Left ventricle myocardium inferior (tissue), 1 donor: ENCODE data around the gene MTG2. TPM values are rescaled to one million over a fixed set of nuclear protein-coding genes. Genes with fewer than 3 reads are reported as not detected.

Experiments
- DNase-seq: peaks from one replicate; pipeline ENCODE4 v3.0.0-alpha.2; 2020
- H3K27ac ChIP-seq: fragments of 200-600 bp; replicated peaks from 2 replicates; pipeline ENCODE4 v1.8.0; 2021
- H3K27me3 ChIP-seq: fragments of 200-600 bp; 2 replicates; pipeline ENCODE4 v1.8.0; 2021; ENCODE audit warnings: low read depth
- H3K36me3 ChIP-seq: fragments of 200-600 bp; 2 replicates; pipeline ENCODE4 v1.8.0; 2021
- H3K4me1 ChIP-seq: fragments of 200-600 bp; 2 replicates; pipeline ENCODE4 v1.8.0; 2021
- H3K4me3 ChIP-seq: fragments of 200-600 bp; 2 replicates; pipeline ENCODE4 v1.8.0; 2021; ENCODE audit warnings: mild to moderate bottlenecking, moderate library complexity
- H3K9me3 ChIP-seq: fragments of 200-600 bp; replicated peaks from 2 replicates; pipeline ENCODE4 v1.8.0; 2021
- CTCF ChIP-seq: fragments of 200-600 bp; IDR thresholded peaks from 2 replicates; pipeline ENCODE4 v1.8.0; 2021; ENCODE audit warnings: antibody characterized with exemption, mild to moderate bottlenecking, borderline replicate concordance
- intact Hi-C: fragments of 100-400 bp; cut with micrococcal nuclease; formaldehyde crosslinking; loops from one replicate; pipeline ENCODE4 v1.11.0; 2022
- total RNA-seq: library from RNA; stranded (reverse); fragmentation: NEBNext Ultra II Directional; extraction: Animal tissue kit (Norgen Biotek cat#: 25700); gene quantifications from one replicate; pipeline ENCODE4 v1.2.1, GENCODE V29; 2021
- donor health status: DM: no; HTN: yes; CAD: no; lungs with severe emphysema.

MTG2 gene
- total RNA-seq, 1 donor from 2014 or later = 25.9 TPM

- DNase-seq = no peak
- Histone ChIP-seq H3K36me3 (peaks cover 77% of the 10 kb centered on the region), H3K4me1 (peaks cover 71% of the 10 kb centered on the region), H3K27ac (no peak overlapping the region), H3K4me3 (no peak overlapping the region), H3K27me3 (no peaks in the 10 kb centered on the region), H3K9me3 (no peaks in the 10 kb centered on the region)
- intact Hi-C loops = loop anchor here (10.0 kb wide), 1 partner anchor 113 kb away; no protein-coding TSS in a partner anchor
- TF ChIP-seq CTCF = no peak
These were observed 44.7 kb upstream of the MTG2 start for GRCh38 chr20:62138204-62138543.

DNA sequence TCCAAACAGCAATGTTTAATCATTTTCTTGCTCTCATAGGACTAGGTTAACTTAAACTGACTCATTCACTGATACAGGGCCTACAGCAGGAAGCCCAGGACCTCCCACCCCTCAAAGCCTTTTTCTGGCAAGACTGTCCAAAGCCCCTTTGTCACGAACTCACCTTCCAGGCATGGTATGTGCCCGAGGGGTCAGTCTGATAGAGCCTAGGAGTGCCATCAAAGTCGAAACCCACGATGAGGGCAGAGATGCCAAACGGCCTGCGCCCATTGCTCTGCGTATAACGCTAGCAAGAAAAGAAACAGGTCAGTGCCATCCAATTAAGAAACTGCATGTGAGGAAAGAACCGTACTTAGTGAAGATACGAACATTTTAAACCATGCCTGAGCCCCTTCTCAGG lies 43.9 kb upstream of the MTG2 start:
- Histone ChIP-seq H3K4me1 (peaks cover 64% of the 10 kb centered on the region), H3K36me3 (peaks cover 70% of the 10 kb centered on the region), H3K4me3 (no peak overlapping the region), H3K9me3 (no peaks in the 10 kb centered on the region), H3K27me3 (no peaks in the 10 kb centered on the region), H3K27ac (no peak overlapping the region)
- TF ChIP-seq CTCF = no peak
- DNase-seq = no peak
- intact Hi-C loops = loop anchor here (10.0 kb wide), 1 partner anchor 114 kb away; no protein-coding TSS in a partner anchor

- no peak overlapping the region for H3K27ac ChIP-seq
- DNase-seq = no peak
- no peak for TF ChIP-seq CTCF
- H3K36me3 ChIP-seq = peaks cover 62% of the 10 kb centered on the region
- peaks cover 63% of the 10 kb centered on the region for H3K4me1 ChIP-seq
- intact Hi-C loops = loop anchor here (10.0 kb wide), 1 partner anchor 115 kb away; no protein-coding TSS in a partner anchor
- H3K9me3 ChIP-seq = no peaks in the 10 kb centered on the region
- no peak overlapping the region for H3K4me3 ChIP-seq
- no peaks in the 10 kb centered on the region for H3K27me3 ChIP-seq
These were observed 43.2 kb upstream of the MTG2 start for GRCh38 chr20:62139636-62140035.

GRCh38 chr20:62141043-62141396 lies 41.8 kb upstream of the MTG2 start:
- H3K4me3 ChIP-seq = peak overlapping the region; percentile 82
- no peaks in the 10 kb centered on the region for H3K27me3 ChIP-seq
- no peak for DNase-seq
- H3K27ac ChIP-seq = peak overlapping the region; percentile 99
- no peak for TF ChIP-seq CTCF
- intact Hi-C loops = no loop called here
- H3K4me1 ChIP-seq = peaks cover 69% of the 10 kb centered on the region
- H3K9me3 ChIP-seq = no peaks in the 10 kb centered on the region
- peaks cover 49% of the 10 kb centered on the region for H3K36me3 ChIP-seq

DNA sequence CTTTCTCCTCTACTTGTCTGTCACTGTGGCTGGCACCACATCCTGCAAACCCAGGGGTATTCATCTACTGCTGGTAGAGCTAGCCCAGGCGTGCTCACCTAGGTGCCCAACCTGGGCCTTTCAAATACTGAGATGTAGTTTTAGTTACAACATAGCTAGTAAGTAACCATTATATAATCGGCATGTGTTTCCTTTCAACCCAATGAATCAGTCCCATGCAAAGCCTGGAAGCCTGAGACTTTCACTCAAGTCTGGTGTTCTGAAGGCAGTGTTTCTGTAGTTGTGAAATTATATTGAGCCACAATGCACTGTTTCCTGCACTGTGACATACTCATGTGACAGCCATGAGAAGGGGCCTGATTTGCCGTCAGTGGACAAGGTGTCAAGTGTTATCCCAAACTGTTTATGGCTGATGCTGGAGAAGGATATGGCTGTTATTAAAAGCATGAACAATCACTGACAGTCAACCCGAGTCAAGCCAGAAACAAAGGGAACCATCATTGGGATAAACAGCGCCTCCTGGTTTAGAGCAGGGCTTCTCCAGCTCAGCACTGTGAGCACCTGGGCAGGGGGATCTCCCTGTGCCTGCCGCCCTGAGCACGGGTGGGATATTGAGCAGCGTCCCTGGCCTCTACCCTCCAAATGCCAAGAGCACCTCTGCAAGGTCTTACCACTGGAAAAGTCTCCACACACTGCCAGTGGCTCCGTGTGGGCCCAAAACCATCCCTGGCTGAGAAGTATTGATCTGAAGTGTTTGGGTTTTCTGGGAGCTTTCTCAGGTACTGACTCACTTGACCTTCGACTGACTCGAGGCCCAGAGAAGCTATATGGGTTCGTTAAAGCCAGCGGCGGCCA lies 41.2 kb upstream of the MTG2 start:
- peaks cover 42% of the 10 kb centered on the region for H3K36me3 ChIP-seq
- intact Hi-C loops = no loop called here
- DNase-seq = no peak
- no peaks in the 10 kb centered on the region for H3K27me3 ChIP-seq
- H3K4me1 ChIP-seq = peaks cover 73% of the 10 kb centered on the region
- peak; percentile 40 for TF ChIP-seq CTCF
- H3K9me3 ChIP-seq = no peaks in the 10 kb centered on the region
- peak overlapping the region; percentile 99 for H3K27ac ChIP-seq
- peak overlapping the region; percentile 82 for H3K4me3 ChIP-seq
